Activated CD4-positive, alpha-beta T cell treated with anti-CD3 and anti-CD28 coated beads, Interleukin-10, Interleukin-2, amounts not matched to agents 100 ng/mL and 50 ng/mL, durations not matched to agents 16 hours and 8 hours (primary cell): ENCODE data around the gene TMPRSS2.

Source experiments
- DNase-seq: peaks from one replicate; pipeline ENCODE4 v3.0.0-alpha.2; 2020

Gene TMPRSS2

DNA sequence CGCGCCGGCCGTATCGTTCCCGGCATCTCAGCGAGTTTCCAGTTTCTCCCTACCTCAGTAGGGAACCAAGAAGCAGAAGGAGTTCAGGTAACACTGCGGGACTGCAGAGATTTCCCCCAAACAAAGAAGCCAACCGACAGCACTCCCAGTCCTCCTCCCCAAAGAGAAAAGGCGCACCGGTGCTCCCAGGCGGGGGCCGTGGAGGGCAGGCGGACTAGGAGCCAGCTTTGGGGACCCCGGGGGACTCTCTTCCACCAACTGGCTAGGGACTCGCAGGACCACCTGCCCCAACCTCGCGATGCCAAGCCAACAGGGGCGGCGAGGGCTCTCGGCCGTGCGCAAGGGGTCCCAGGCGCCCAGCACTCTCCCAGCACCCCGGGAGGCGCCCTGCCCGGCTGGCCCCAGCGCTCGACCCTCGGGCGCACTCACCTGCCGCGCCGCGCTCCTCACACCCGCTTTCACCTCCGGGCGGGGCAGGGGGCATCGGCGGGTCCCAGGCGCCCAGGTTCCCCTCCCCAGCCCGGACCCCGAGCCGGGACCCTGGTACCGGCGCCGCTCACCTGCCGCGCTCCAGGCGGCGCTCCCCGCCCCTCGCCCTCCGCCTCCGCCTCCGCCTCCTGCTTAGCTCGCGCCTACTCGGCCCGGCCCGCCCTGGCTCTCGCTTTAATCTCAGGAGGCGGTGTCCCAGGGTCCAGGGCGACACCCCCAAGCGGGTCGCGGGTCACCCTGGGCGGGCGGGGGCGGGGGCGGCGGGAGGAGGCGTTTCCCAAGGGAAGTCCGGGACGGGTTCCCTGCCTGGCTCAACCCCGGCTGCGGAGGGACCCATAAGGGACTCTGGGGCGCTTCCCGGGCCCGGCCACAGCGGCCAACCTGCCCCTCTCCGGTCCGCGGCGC, at the start of gene TMPRSS2:
TMPRSS2 (minus strand) TSS at position 638 of the 894 bp plus-strand sequence. CDS start 10,025 bp downstream, outside the sequence.
- no peak for DNase-seq

GRCh38 chr21:41555057-41555456, 47.1 kb upstream of the TMPRSS2 start:
- no peak for DNase-seq

DNA sequence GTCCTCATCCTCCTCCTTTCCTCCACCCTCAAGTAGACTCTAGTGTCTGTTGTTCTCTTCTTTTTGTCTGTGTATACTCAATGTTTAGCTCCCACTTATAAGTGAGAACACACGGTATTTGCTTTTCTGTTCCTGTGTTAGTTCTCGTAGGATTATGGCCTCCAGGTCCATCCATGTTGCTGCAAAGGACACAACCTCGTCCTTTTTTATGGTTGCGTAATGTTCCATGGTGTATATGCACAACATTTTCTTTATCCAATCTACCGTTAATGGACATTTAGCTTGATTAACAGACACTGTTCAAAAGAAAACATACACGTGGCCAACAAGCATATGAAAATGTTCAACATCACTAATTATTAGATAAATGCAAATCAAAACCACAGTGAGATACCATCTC, 44.3 kb upstream of the TMPRSS2 start:
- DNase-seq, result no peak

DNA sequence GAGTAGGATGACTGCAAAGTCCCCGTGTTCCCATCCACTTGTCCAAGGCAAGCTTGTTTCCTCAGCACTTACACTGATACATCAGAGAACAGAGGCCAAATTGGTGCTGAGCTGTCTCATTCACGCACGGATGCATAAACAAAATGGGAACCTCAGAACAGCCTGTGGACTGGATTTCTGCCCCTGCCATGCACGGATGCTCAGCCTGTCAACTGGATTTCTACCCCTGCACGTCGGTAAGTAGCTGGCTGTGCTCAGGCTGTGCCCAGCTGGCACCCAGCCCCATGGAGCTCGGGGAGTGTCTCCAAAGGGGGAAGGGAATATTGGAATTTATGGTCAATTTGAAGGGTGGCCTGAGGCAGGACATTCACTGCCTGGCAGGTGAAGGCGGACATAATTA, 40.8 kb upstream of the TMPRSS2 start:
- DNase-seq, result no peak

- no peak for DNase-seq
These were observed 39.2 kb upstream of the TMPRSS2 start for GRCh38 chr21:41547111-41547510.

DNA sequence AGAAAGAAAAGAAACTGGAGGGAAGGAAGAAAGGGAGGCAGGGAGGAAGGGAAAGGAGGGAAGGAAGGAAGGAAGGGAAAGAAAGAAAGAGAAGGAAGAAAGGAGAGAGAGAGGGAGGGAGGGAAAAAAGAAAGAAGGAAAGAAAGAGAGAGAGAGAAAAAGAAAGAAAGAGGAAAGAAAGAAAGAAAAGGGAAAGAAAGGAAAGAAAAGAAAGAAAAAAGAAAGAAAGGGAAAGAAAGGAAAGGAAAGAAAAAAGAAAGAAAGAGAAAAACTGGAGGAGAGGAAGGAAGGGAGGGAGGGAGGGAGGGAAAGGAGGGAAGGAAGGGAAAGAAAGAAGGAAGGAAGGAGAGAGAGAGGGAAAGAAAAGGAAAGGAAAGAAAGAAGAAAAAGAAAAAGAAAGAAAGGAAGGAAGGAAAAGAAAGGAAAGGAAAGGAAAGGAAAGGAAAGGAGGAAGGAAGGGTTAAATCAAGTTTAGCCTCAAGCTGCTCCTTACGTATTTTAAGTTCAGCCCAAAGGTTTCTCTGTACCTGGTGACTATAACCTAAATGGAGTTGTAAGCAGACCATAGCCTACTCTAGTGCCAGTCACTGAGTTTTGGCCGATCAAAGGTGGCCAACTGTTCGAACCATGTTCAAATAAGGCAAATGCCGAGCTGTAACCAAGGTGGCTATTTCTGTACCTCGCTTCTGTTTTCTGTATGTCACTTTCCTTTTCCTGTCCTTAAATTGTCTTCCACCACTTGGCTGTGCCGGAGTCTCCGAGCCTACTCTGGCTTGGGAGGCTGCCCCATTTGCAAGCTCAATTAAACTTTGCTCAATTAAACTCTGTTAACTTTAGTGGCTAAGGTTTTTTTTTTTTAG, 37.8 kb upstream of the TMPRSS2 start:
- DNase-seq, result no peak

DNA sequence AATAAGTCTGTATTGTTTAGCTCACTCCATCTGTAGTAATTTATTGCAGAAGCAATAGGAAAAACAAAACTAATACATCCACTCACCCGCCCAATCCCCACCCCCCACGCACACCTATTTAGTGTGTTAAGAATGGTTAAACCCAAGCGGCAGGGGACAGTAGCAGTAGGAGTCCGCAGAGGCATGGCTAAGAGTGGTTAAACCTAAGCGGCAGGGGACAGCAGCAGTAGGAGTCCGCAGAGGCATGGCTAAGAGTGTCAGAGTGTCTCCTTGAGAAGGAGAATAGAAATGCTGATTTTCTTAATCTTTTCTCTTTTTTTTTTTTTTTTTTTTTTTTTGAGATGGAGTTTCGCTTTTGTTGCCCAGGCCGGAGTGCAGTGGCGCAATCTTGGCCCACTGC, 34.8 kb upstream of the TMPRSS2 start:
- no peak for DNase-seq

- no peak for DNase-seq
These were observed 29.4 kb upstream of the TMPRSS2 start for GRCh38 chr21:41537356-41537755.

DNA sequence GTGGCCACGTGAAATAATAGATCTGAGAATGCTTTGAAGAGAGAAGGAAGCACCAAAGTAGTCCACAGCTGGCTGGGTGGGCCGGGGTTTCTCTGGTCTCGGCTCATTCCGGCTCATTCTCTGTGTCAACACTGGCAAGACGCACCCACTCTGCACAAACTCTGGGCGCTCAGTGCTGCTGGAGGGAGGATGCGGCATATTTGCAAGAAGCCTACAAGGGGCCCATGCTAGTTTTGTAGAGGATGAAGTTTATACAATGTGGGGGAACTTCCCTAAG, 28.8 kb upstream of the TMPRSS2 start:
- no peak for DNase-seq

- DNase-seq, result no peak
These were observed 28.3 kb upstream of the TMPRSS2 start for GRCh38 chr21:41536076-41536826.

DNA sequence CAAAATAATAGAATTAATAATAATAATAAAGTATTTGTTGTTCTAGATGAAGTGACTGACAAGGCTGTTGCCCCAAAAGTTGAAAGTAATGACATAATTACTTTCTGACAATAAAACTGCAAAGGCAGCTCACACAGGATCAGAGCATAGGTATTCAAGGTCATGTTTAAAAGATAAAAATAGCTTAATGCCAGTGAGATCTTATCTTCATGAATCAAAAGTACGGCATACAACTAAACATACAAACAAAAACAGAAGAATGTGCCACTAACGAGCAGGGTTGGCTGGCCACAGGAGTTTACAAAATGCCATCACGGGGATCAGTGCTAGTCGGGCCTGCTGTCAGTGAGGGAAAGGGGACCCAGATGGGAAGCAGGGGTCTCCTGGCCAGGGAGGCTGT, 22.4 kb upstream of the TMPRSS2 start:
- DNase-seq, result no peak

DNA sequence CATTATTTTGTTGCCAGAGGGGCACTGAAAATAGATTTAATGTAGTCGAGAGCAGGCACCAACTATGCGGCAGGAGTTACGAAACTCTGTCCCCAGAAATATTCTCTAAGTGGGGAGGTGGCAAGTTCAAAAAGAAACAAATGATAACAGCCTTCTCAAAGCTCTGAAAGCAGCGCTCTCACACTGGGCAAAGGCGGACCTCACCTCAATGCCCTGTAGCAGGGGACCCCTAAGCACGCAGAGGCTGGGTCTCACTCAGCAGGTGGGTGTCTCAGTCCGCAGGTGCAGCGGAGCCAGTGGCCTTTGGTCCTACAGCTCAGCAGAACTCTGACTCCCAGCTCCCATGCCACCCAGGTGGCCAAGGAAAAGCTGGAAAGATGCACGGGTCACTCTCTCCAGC, 21.8 kb upstream of the TMPRSS2 start:
- DNase-seq, result no peak

GRCh38 chr21:41526478-41527087, 18.6 kb upstream of the TMPRSS2 start:
- no peak for DNase-seq

- DNase-seq, result no peak
These were observed 15.2 kb upstream of the TMPRSS2 start for GRCh38 chr21:41523175-41523574.

GRCh38 chr21:41521489-41522027, 13.6 kb upstream of the TMPRSS2 start:
- no peak for DNase-seq

DNA sequence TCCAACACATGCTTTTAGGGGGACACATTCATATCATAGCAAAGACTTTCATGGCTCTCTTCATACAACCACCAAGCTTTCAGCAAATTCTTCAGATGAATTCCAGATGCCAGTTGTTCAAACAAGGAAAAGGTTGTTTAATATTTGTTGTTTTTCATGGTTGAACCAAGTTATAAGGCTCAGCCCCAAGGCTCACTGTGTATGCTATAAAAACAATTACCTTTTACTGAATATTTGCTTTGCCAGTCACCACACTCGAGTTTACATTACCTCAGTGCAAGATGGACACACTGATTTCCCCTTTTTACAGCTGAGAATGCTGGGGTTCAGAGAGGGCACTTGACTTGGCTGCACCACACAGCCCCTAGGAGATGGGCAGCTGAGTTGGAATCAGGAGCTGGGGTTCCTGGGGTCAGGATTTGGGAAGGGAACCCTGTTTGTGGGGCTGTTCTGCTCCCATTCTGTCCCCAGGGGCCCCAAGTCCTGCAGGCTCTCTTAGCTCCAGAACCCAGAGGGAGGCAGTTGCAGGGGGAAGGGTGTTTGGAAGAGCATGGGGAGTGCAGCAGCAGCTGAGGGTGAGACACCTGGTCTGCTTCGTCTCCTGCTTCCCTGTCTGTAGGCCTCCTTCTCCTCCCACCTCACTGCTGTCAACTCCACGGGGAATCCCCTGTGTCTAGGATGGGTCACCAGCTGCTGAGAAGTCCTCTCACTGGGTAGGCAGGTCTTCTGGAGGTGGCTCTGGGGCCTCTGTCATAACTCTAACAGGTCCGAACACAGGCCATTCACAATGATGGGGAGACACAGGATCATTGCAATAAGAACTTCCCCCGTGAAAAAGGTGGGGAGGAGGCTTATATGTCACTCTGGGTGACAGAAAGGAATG, 12.8 kb upstream of the TMPRSS2 start:
- DNase-seq, result no peak

- no peak for DNase-seq
These were observed 12.0 kb upstream of the TMPRSS2 start for GRCh38 chr21:41519806-41520559.

DNA sequence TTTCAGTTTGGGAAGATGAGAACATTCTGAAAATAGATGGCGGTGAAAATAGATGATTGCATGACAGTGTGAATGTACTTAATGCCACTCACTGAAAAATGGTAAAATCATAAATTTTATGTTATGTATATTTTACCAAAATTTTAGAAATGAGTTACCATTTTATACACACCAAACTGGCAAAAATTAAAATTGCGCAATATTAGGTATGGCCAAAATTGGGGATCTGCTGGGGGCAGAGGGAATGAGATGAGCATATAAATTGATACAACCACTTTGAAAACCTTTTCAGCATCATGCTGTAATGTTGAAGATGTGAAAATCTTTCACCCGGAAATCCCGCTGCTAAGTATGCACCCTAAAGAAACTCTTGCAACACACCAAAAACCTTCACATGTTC, 10.8 kb upstream of the TMPRSS2 start:
- DNase-seq, result no peak

DNA sequence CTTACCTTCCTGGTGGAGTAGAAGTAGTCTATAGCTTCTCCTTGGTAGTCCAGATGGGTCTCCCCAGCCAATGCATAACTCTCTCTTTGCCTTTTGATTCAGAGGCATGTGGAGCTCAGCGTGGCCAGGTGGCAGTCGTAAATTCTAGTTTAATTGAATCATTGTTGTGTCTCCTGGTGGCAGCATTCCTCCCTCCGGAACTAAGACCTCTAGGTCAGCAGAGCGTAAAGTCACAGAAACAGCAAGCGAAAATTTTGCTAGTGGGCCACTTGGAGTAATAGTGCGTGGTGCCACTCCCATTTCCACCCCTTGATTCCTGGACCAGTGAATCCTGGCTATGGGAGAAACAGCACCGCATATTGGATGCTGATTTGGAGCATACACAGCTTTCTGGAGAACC, 3.9 kb upstream of the TMPRSS2 start:
- no peak for DNase-seq

- no peak for DNase-seq
These were observed 2.5 kb upstream of the TMPRSS2 start for GRCh38 chr21:41510500-41510899.

DNA sequence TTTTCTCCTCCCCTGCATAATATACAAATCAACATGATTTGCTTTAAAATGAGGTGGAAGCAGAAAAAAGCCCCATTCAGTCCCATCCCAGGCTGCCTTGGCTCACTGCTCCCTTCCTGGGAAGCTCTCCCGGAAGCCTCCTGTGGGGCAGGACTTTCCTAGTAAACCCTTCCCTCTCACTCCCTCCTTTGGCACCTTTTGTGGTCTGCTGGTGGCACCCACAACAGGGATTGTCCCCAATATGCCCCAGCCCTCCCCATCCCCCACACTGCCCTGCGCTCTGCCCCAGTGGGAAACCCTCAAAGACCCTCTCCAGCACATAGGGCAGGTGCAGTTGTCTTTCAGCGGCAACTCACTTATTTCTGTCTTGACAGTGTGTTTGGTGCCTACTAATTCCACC, 1.8 kb upstream of the TMPRSS2 start:
- DNase-seq, result no peak
